Mucosa of gallbladder (tissue), 1 donor: ENCODE results near the gene PIK3R1. TPM values are rescaled to one million over a fixed set of nuclear protein-coding genes. Genes with fewer than 3 reads are reported as not detected.

Experiments used
- DNase-seq: peaks from one replicate; pipeline ENCODE4 v3.0.0-alpha.2; 2020; ENCODE audit warnings: low spot score
- total RNA-seq: library from RNA; stranded (reverse); gene quantifications from one replicate; pipeline ENCODE4 v1.2.1, GENCODE V29; 2021
- donor health status: DM: no; HTN: no; CAD: no.

Gene PIK3R1
- total RNA-seq, 1 donor from 2014 or later = 125 TPM

DNA sequence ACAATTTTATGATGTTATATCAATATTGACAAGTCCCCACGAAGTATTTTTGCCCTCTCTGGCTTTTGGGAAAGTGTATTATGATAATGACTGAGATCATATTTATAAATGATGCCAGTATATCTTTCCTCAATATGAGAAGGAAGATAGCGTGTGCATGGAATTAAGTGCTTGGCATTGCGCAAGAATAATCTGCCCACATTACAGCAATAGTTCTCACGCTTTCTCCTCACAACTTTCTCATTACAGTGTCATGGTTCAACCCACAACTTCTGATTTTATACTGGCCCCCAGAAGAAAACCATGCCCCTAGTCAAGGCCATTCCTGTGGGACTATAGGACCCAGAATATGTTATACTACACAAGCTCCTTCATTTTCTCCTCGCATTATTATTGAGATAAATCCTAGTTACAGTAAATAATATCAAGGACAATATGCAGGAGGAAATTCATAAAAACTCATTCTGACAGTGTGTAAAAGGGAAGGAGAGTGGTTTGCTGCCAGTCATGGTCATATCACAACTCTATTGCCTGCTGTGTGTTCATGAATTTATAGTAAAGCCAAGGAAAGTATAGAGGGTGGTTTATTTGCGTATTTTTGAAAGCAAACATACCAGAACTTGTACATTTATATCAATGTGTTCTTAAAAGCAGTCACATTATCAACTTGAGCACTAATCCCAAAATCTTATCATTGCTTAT lies 114.1 kb downstream of the PIK3R1 start:
- no peak for DNase-seq

- DNase-seq = no peak
Measured at GRCh38 chr5:68330574-68330973, 115.0 kb downstream of the PIK3R1 start.

DNA sequence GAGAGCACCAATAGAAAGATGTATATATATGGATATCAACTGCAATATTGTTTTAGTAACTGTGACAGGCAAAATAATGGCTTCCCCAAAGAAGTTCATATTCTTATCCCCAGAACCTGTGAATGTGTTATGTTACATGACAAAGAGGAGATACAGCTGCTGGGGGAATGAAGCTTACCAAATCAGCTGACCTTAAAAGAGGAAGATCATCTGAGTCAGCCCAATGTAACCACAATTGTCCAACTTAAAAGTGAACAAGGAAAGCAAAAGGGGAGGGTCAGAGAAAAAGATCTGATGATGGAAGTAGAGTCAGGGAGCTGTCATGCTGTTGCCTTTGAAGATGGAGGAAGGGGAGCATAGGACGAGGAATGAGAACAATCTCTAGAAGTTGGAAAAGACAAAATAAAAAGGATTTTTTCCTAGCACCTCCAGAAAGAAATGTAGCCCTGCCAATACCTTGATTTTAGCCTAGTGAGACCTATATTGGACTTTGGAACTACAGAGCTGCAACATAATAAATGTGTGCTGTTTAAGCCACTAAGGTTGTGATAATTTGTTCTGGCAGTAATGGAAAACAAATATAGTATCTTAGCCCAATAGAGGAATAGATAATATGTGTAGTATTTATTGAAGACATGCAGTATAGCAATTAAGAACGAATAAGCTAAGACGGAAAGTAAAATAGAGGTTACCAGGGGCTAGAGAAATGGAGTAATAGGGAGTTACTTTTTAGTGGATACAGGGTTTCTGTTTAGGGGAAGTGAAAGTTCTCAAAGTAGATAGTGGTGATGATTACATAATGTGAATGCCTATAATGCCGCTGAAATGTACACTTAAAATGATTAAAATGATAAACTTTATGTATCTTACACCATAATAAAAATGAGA lies 115.9 kb downstream of the PIK3R1 start:
- no peak for DNase-seq

DNA sequence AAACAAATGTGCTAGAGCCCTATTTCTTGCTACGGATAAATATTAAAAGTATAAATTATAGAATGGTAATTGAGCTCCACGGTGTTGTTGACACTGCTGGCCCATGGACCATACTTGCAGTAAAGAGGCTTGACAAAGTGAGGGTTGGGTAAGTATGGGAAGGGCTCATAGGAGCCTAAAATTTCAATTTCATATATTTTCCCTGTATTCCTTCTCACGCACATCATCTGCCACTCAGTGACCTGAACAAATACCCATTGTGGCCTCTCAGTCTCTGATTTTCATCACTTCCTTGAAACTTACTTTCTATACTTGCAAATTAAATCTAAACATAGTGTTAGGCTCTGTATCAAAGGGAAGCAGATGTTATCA lies 116.5 kb downstream of the PIK3R1 start:
- no peak for DNase-seq

DNA sequence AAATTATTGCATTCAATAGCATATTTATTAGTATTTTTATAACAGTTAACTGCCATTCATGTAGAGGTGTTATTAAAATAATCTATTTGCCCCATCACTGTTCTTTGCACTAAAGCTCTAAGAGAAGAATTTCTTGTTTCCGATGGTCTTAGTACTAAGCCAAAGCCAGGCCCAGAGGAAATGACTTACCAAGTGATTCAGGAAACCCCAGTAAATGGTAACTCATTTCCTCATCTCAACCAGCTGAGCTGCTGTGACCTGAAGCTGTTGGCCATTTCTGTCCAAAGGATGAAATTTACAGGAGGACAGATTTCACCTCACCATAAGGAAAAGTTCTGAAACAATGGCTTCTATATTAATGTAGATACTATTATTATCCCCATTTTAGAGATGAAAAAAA lies 117.0 kb downstream of the PIK3R1 start:
- DNase-seq = no peak

GRCh38 chr5:68333649-68334552 lies 118.3 kb downstream of the PIK3R1 start:
- DNase-seq = no peak

GRCh38 chr5:68334553-68334886 lies 119.0 kb downstream of the PIK3R1 start:
- no peak for DNase-seq

GRCh38 chr5:68335075-68335474 lies 119.5 kb downstream of the PIK3R1 start:
- no peak for DNase-seq

DNA sequence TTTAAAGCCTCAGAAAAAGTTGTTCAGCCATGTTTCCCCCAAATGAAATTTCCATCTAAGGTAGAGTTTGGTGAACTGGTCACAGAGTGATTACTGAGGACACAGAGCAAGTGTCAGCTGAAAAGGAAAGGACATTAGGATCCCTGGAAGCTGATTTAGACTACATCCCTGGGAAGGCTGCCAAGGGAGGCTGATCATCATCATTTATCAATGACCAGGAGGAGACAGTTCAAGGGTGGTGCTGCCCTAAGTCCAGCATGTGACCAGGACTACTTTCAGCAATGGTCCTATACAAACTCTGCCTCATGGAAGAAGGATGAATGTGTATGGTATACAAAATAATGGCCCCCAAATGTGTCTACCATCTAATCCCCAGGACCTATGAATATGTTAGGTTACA lies 120.6 kb downstream of the PIK3R1 start:
- DNase-seq = no peak

- DNase-seq = no peak
Measured at GRCh38 chr5:68337235-68337634, 121.7 kb downstream of the PIK3R1 start.

DNA sequence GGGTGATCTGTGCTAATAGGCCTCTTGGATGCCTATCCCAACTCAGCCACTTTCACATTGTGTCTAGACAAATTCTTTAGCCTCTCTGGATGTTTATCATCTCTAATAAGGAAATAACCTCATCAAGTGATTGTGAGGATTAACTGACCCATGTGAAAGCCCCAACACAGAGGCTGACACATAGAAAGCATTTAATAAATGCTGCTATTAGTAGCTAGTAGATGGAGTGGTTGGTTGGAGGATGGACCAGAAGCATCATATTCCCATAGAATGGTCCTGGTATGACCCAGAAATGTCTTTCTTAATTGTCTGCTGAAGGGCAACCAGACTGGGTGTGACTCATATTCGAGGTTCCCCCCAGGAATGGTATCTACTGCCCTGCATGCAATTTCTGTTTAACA lies 124.4 kb downstream of the PIK3R1 start:
- no peak for DNase-seq

- no peak for DNase-seq
Measured at GRCh38 chr5:68341006-68341405, 125.5 kb downstream of the PIK3R1 start.

DNA sequence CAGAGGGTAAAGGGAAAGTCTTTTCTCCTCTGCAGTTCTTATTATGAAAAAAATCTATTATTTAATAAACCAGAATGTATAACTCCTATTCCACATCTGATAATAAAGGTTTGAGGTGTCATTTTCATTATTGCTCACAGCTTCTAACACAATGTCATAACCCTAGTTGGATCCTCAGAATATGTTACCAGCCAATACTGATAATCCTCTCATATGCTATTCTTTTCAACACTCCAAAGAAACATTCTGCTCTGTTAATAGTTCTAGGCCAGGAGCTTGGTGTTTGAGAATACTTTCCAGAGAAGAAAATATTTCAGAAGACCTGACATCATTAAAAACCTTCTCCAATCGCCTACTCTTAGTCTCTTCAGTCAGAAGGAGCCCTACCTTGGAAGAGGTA lies 127.1 kb downstream of the PIK3R1 start:
- DNase-seq = no peak

- DNase-seq = peak; percentile 75
Measured at GRCh38 chr5:68343421-68343826, 127.9 kb downstream of the PIK3R1 start.

DNA sequence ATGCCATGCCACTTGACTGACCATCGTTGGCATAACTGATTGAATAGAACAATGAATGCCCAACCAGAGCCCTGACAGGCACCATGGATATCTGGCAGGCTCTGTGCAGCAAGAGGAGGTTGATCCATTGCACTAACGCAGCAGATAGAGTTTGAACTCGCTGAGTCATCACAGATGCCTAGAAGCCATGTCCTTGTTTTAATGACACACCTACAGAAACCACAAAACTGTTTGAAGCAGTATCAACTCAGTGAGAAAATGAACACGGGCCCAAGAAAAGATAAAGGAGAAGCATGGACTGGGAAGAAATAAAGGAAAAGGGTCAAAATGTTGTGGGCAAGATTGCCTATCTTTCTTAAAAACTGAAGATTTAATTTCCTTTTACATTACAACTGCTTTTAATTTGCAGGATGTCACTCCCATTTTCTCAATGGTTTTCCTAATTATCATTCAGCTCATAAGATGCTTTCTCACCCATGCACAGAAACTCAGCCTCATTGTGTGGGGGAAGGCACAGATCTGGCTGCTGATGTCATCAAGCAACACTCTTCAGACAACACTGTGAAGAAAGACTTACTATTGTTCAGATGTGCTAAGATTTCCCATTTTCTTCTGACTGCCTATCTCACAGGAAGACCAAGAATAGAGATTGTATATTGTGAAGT lies 129.0 kb downstream of the PIK3R1 start:
- no peak for DNase-seq

GRCh38 chr5:68345171-68345570 lies 129.6 kb downstream of the PIK3R1 start:
- no peak for DNase-seq

DNA sequence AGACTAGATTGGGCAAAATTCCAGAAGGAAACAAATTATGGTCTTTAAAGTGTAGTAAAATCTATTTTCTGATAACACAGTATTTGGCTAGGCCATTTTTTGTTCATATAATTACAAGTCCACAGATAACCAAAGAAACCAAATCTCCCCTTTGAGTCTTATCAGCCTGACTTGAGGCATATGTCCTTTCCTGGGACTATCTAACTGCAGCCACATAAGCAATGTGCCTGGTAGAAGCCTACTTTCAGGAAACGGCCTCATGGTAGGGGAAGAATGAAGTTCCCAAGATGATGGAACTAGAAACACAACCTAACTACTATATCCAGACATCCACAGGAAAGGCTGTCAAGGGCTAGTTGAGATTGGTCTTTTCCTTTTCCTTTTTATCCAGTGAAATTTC lies 130.0 kb downstream of the PIK3R1 start:
- DNase-seq = no peak

GRCh38 chr5:68347536-68347935 lies 132.0 kb downstream of the PIK3R1 start:
- no peak for DNase-seq

DNA sequence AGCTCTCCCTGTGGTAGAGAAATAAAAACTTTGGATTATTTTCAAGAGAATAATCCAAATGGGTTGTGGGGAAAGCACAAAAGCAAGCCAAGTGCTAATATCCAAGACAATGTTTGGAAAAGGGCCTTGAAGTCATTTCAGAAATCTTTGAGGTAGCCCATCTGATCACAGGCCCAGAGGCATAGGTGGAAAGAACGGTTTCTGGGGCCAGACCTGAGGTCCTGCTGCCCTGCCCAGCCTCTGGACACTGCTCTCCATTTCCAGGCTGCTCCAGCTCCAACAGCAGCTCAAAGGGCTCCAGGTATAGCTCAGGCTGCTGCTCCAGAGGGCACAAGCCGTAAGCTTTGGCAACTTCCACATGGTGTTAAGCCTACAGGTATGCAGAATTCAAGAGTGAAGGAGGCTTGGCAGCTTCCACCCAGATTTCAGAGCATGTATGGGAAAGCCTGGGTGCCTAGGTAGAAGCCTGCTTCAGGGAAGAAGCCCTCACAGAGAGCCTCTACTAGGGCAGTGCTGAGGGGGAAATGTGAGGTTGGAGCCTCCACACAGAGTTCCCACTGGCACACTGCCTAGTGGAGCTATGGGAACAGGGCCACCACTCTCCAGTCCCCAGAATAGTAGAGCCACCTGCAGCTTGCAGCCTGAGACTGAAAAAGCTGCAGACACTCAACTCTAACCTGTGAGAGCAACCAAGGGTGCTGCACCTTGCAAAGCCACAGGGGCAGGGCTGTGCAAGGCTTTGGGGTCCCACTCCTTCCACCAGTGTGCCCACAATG lies 133.1 kb downstream of the PIK3R1 start:
- DNase-seq = no peak

DNA sequence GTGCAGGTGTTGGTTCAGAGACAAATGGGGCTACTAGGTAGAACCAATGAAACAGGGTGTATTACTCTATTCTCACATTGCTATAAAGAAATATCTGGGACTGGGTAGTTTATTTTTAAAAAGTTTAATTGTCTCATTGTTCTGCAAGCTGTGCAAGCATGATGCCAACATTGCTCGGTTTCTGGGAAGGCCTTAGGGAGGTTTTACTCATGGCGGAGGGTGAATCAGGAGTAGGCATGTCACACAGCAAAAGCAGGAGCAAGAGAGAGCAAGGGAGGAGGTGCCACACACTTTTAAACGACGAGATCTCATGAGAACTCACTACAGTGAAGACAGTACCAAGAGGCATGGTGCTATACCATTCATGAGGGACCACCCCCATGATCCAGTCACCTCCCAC lies 134.6 kb downstream of the PIK3R1 start:
- no peak for DNase-seq
